GM18868 (cell line): ENCODE results near the gene NUP210.

Source experiments
- ATAC-seq: cut with Tn5 transposase; IDR thresholded peaks from one replicate; pipeline ENCODE4 v1.9.1; 2021; ENCODE audit warnings: mild to moderate bottlenecking, moderate library complexity; ENCODE audit not compliant: unreplicated experiment

NUP210 gene

DNA sequence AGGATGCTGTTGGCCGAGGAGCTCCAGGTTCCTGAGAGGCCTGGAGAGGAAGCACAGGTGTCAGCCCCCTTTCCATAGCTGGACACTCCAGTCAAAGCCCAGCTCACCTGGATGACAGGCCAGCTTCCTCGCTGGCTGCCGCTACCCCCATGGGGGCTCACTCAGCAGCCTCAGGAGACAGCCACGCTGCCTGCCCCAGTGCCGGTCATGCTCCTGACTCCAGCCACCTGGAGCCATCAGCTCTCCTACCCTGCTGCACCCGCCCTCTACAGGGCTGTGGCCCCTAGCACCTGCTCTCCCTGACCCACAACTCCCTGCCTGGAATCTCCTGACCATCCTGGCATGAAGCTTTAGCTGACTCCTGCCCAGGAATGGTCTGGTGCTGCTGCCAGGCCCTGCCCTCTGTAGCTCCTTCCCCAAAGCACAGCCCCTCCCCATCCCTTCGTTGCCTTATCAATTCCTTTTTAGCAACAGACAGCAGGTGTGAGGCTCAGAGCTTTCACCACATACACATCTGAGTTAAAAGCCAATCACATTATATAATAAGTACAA is 94.2 kb downstream of the NUP210 start:
- no peak for ATAC-seq

DNA sequence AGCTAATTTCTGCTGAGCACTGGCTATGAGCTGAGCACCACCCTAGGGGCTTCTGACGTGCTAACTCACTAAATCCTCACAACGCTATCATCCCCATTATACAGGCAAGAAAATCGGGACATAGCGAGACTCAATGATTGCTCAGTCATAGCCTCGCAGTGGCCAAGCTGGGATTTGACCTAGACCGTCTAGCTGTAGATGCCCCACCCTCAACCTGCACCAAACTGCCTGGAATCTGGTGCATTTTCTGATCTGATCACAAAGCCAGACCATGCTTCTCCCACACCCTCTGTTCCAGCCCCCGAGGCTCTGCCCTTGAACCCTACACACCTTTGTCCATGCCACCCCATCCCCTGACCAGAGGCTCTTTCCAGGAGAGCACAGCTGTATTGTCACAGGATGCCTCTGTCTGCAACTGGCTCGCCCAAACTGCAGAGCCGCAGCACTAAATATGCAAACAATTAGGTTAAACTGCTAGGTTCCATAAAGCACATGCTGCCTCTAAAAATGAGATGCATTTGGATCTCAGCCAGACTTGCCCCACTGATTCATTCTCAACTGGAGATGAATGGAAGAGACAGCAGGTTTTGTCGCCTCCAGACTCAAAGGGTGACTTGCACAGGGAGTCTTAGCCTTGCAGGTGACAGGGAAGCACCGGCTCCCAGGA is 95.2 kb downstream of the NUP210 start:
- ATAC-seq: no peak

DNA sequence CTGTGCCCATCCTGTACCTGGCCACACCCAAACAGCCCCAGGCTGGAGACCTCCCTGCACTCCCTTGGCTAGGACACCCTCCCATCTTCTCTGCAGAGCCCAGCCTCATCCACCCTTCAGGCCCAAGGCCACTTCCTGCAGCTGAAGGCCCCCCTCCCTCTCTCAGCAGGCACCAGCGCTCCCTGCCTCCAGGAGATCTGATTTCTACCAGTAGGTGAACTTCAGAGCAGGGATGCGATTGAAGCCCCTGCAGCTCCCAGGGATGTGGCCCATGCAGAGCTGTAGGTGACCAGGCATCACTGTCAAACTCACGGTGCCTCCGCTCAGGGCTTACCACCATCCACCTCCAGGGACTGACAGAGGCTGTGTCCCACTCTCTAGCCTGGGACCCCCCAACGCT is 96.3 kb downstream of the NUP210 start:
- no peak for ATAC-seq

DNA sequence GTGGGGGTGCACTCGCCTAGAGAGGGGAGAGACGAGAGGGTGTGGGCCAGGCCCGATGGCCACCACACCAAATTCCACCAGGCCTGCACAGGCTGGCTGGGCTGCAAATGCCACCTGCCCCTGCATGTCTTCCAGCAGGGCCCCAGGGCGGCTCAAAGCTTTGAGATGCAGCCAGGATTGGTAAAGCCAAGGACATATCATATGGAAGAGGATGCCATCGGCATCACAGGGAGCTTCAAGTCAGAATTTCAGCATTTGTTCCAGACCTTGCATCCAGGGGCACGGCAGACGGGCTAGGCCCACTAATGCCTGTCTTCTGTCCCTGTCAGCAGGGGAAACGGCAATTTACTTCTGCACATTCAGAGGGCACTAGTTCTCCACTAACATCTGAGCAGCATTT is 97.8 kb downstream of the NUP210 start:
- no peak for ATAC-seq

DNA sequence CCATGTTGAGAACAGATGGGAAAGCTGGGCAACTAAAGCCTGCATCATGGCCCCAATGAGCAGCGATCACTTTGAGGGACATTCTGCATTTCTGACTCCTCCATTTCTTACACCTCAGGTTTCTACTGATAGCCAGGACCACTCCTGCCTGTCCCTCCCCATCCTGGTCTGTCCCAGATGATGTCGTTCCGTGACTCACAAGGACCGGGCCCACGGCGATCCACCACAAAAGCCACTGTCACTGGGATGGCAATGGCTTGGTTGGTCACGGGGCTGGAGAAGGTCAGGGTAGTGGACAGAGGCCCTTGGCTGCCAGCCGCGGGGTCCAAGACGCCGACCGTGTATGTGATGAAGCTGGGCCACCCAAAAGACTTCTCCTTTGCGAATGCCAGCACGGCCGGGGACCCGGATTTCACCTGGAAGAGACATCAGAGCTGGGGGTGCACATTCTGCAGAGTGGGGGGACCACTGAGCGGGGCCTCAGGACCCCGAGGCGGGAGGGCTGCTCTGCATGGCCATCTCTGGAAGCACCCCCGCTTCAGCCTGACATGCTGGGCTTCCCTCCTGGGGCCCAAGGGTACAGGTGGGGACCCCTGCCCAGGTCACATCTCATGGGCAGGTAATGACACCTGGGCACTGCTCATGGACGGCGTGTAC is 100.4 kb downstream of the NUP210 start:
- no peak for ATAC-seq

DNA sequence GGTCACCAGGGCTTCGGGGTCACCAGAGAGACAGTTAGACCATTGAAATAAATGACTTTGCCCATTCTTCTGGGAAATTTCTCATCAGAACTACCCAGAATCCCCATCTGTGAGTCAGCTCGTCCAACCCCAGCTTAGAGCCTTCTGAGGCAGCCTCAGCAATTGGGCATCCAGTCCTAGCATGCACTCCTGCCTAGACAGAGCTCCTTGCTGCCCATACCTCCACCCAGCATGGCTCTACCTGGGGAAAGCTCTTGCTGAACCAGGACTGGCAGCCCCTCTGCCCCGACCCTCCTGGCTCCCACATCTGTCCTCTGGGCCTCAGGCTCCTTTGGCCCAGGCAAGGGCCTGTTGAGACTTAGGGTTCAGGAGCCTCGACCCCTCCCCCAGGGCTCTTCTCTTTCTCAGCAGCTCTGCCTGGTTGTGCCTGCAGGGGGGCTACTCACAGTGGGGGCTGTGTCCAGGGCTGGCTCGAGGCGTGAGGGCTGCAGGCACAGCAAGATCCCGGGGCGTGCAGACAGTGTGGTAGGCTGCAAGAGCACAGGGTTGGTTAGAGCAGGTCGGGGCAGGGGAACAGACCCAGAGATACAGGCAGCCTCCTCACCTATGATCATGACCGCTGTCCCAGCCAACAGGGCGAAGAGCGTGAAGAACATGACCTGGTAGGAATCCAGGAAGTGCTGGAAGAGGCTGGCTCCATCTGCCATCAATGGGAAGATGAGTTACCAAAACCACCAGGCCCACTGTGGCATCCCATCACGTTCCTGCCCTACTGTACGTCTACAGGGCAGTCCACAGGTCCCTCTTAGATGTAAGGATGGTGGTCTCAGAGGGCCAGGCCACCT is 101.3 kb downstream of the NUP210 start:
- no peak for ATAC-seq

DNA sequence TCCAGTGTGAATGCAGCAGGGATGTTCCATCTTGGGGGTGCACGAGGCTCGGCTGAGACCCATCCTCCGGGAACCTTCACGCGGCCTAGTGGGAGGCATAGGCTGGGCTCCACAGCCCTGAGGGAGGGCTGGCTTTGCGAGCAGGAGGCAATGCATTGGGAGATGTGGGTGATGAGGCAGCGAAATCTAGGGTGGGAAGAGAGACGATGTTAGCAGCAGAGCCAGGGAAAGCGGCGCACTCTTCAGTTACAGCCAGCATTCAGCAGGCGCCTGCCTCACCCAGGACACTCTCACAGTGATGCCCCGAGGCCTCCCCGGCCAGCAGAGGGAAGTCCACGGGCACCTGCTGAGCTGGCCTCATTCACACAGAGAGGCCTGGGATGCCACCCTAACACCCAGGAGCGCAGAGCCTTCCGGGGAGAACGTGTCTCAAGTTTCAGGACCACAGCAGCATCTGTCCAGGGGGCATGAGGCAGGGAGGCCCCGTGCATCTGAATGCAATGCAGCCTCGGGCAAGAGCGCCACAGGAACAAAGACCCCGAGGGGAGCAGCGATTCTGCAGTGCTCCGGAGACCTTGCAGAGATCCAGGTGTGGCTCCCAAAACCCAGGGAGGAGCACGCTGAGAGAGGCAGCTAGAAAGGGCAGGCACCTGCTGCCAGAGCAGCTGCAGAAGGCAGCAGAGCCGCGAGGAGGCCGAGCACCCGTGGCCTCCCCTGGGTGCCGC is 102.4 kb downstream of the NUP210 start:
- ATAC-seq: no peak

DNA sequence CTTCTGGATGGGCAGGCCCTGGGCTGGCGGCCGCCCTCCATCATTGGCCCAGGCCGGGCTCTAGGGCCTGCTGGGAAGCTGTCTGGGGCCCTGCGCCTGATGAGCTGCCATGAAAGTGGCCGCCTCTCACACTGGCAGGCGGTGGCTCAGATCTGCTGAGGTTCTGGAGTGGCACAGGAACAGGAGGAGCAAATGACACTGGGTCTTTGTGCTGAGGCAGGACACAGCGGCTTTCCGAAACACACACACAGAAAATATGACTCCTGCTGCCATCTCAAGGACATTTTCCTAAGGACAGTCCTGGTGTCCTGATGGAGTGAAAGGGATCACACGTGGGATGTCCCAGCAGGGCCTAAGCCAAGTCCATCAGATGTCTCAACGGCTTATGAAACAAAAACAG is 103.5 kb downstream of the NUP210 start:
- ATAC-seq: no peak

DNA sequence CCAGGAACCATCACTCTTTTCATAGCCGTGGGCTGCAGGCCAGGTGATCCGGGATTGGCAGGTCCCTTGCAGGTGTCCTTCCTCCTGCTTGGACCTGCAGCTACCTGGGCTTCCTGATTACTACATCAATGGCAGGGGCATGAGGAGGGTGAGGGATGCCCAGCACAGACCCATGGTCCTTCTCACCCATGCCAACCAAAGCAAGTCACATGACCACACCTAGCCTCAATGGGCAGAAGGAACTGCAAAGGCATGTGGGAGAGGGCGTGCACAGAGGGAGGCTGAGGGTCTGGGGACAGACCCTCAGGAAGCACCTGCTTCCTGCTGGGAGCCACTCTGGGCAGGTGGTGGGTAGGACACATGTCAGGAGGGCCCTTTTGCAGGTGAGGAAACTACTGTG is 105.2 kb downstream of the NUP210 start:
- no peak for ATAC-seq

DNA sequence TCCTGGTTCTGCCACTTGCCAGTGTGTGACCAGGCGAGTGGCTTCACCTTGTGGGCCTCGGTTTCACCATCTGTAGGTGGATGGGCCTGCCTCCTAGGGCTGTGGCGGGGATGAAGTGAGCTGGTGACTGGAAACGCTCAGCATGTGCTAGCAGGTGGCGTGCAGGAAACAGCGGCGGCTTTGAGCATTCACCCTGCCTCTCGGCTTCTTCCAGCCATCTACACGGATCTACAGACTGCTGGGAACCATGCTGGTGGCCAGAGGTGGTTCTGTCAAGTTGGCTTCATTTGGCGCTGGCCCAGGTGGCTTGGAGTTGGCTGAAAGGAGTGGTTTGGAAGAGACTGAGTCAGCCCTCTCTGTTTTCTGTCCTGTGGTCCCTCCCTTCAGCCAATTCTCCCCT is 106.3 kb downstream of the NUP210 start:
- no peak for ATAC-seq

DNA sequence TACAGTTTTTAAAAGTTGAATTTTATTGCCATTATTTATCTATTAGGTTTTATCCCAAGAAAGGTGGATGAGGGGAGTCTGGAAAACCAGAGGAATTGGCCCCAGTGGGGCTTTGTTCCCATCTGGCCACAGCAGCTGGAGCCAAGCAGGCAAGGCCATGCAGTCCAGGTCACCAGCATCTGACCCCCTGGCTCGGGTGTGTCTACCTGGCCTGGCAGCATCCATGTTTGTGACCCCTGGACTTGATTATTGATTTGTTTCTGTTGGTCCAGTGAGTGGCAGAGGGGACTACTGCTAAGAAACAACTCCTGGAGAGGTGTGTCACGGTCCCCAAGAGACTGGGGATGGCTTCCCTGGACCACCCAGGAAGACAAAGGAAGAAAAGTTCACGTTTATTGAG is 111.1 kb downstream of the NUP210 start:
- ATAC-seq: no peak

DNA sequence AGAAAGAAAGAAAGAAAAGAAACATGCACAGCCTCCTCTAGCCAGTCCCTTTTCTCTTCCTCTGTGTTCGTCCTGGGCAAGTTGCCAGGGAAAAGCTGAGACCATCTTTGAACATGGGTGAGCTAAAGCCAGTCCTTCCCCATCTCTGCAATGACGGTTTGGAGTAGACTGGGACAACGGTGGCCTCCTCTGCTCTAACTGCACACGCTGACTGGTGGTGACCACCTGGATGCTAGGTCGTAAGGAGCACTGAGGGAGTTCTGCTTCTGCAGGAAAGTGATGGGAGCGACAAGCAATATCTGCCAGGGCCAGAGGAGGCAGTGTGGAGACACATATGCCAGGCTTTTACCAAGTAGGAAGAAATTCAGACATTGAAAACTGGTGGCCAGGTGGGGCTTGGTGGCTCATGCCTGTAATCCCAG is 111.7 kb downstream of the NUP210 start:
- ATAC-seq: no peak

DNA sequence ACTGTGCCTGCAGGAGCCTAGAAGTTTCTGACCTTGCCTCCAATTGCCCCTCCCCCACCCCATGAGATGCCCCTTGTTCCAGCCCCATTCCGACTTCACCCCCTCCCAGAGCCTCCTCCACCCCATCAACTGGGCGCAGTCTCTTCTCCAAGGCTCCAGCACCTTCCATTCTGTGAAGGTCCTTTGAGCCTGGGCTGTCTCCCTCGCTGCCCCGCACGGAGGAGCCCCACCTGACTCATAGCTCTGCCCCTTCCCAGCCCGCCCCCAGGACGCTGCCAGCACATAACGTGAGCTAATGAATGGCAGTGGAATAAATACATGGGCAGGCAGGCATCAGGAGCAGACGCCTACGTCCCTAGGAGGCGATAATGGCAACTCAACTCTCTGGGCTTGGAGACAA is 113.1 kb downstream of the NUP210 start:
- no peak for ATAC-seq

DNA sequence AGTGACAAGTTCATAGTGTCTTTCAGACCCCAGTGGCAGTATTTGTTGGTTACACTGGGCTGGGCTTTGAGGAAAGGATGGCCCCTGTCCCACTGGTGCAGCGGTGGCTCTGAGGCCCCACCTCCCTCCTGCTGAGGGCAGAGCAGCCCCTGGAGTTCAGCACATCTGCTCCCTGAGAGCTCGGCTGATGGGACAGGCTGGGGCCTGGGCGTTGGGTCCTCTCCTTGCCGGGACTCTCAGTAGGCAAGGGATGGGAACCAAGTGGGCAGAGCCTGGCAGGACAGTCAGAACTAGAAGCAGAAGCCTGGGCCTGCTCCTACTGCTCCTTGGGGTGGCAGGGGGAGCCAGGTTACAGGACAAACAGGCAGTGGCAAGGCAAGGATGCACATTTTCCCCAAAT is 114.5 kb downstream of the NUP210 start:
- ATAC-seq: no peak

DNA sequence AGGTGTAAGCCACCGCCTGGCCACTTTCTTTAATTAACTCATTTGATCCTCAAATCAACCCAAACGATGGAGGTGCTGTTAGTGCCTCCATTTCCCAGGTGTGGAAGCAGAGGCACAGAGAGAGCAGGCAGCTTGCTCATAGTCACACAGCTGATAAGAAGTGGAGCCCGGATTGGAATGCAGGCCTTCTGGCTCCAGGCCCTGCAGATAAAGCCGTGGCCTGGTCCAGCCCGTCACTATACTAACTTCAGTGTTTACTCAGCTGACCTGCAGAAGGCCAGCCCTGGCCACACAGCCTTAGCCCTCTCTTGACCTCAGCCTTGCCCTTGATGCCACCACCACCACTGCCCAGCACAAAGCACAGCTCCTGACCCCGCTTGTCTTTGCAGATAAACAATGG is 116.7 kb downstream of the NUP210 start:
- ATAC-seq: no peak

DNA sequence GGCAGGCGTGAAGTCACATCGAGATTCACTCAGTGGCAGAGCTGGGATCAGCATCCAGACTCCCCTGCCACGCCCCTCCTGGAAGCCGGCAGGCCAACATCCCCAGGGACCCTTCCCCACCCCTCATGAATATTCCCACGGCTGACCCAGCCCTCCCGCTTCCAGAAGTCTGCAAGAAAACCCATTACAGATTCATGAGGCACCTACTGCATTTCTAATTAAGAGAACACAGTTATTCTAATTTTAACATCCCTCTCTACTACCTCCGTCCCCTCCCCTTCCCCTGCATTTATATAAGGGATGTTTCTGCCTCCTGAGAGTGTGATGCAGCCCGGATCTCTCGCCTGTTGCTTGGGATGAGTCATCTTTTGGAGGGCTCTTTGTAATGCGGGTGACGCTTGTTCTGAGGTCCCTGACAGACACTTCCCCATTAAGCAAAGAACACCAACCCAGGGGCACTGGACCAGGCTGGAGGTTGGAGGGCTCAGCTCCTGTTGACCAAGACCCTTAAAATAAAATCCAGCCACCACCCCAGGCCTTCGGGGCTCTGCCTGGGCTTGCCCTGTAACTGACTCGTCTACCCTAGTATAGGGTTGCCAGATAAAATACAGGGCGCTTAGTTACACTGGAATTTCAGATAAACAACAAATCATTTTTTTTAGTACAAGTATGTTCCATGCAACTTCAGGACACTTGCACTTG is 118.7 kb downstream of the NUP210 start:
- peak; percentile 81 for ATAC-seq

DNA sequence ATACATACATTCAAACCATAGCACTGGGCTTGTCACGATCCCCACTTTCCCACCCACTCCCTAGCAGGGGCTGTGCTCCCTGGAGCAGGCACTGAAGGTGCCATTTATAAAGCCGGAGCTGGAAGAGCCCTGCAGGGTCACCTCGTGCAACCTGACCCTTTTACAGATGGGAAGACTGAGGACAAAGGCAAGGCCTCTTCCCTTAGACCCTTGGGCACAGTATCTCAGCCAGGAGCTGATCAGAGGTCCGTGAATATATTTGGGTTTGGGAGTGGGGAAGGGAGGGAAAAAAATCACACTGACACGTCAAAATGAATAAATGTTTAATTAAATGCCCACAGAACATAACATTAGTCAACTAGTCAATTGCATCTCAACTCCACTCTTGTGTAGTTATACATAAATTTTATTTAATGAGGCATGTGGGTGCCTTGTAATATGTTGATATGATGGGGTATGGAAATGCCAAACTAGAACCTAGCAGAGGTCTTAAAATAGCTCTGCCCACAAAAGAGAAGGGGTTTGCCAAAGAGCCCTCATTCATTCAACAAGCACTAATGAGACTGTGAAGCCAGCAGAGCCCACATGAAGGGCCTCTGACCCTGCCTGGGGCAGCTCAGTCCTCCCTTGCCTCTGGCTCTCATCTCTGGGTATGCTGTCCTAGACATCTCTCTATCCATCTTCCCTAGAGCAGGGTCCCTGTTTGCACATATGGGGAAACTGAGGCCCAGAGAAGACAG is 119.4 kb downstream of the NUP210 start:
- no peak for ATAC-seq

DNA sequence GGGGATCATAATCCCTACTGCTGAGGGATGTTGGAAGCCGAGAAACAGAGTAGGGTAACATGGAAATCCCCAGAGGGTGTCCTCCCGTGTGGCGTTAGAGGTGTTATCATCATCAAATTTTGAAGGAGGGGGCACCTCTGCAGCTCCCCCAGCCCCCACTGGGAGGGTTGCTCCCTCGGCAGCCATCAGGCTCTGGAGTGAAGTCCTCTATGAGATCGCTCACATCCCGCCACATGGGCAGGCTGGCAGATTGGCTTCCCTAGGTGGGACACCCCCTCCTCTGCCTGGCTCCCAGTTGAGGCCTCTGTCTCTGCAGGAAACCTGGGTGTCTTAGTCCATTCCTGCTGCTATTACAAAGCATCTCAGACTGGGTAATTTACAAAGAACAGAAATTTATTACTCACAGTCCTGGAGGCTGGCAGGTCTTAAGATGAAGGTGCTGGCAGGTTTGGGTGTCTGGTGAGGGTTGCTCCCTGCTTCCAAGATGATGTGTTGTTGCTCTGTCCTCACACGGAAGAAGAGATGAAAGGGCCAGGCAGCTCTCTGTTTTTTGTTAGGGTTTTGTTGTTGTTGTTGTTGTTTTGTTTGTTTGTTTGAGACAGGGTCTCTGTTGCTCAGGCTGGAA is 120.5 kb downstream of the NUP210 start:
- ATAC-seq: no peak

DNA sequence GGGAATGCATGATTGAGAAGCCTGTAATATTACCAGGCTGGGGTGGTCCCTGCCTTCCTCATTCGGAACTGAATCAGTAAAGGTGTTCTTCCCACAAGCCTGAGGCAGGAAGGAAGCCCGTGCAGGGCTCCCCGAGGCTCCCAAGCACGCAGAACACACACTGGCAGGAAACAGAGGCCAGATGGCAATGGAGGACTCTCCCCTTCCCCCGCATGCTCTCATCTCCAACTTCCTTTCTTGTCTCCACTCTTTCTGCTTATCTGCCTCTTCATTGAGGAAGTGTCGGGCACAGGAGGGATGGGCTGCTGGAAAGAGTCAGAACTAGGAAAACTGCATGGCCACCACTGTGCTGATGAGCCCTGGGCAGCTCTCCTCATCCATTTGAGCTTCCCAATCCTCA is 123.5 kb downstream of the NUP210 start:
- no peak for ATAC-seq
